ENCODE results near the gene NDFIP1.

DNA sequence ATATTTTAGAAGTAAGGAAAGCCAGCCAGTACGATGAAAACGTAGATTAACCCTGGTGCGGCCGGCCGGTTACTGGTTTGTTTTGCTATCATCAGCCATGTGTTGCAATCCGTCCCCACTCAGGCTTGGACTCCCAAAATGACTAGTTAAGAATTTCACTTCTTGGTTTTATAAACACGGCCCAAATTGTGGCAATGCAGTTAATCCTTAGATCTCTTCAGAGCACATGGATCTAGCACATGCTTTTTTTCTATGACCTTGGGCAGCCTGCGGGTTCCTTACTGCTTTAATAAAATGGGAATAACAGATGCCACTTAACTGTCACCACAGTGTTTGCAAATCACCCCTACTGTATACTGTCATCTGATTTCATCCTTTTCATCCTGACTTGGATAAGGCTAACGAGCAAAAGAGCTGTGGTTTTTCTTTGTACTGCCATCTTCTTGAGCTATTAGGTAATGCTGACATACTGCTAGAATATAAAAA lies 1.5 kb downstream of the NDFIP1 start:
- no peak for TF ChIP-seq RELB (IDR thresholded peaks at IDR 0.05; ENCODE audit: low read depth)
- TF ChIP-seq STAT3 (IDR thresholded peaks at IDR 0.05; ENCODE audit: low read depth, low read length), result no peak
- TF ChIP-seq, protein P1, sequence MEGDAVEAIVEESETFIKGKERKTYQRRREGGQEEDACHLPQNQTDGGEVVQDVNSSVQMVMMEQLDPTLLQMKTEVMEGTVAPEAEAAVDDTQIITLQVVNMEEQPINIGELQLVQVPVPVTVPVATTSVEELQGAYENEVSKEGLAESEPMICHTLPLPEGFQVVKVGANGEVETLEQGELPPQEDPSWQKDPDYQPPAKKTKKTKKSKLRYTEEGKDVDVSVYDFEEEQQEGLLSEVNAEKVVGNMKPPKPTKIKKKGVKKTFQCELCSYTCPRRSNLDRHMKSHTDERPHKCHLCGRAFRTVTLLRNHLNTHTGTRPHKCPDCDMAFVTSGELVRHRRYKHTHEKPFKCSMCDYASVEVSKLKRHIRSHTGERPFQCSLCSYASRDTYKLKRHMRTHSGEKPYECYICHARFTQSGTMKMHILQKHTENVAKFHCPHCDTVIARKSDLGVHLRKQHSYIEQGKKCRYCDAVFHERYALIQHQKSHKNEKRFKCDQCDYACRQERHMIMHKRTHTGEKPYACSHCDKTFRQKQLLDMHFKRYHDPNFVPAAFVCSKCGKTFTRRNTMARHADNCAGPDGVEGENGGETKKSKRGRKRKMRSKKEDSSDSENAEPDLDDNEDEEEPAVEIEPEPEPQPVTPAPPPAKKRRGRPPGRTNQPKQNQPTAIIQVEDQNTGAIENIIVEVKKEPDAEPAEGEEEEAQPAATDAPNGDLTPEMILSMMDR (IDR thresholded peaks at IDR 0.05 in 2 of 3, conservative IDR thresholded peaks at IDR 0.05 in 1 of 3; ENCODE audit: control insufficient read depth in 2 of 3, extremely low read depth in 1 of 3, insufficient read depth in 1 of 3, low read depth in 3 of 3, low read length in 3 of 3), result no peak
- TF ChIP-seq ATF7 (IDR thresholded peaks at IDR 0.05; ENCODE audit: low read depth), result no peak
- no peak for TF ChIP-seq CEBPZ (IDR thresholded peaks at IDR 0.05; ENCODE audit: low read depth, low read length)
- no peak for TF ChIP-seq SREBF1 (IDR thresholded peaks at IDR 0.05; ENCODE audit: low read length)
- TF ChIP-seq EP300 (IDR thresholded peaks at IDR 0.05; ENCODE audit: borderline replicate concordance in 1 of 2, control insufficient read depth in 1 of 2, low read depth in 2 of 2, low read length in 2 of 2), result no peak

Data from GM12878 (cell line).